ENCODE data around the gene RSPH10B.
"Not testable (repeated sequence)": the region's sequence is repeated elsewhere in the genome, so short reads cannot be mapped to it uniquely, and the experiment has no call there.

The RSPH10B gene

GRCh38 chr7:5930290-5930689 is 40.2 kb downstream of the RSPH10B start:
- not testable (repeated sequence) for DNase-seq (ENCODE audit: low read depth in 1 of 2, low spot score in 1 of 2)

- DNase-seq (ENCODE audit: low read depth in 1 of 2, low spot score in 1 of 2): not testable (repeated sequence)
Observed at GRCh38 chr7:5926263-5926870, 44.1 kb downstream of the RSPH10B start.

GRCh38 chr7:5924630-5925029 is 45.9 kb downstream of the RSPH10B start:
- not testable (repeated sequence) for DNase-seq (ENCODE audit: low read depth in 1 of 2, low spot score in 1 of 2)

- DNase-seq (ENCODE audit: low read depth in 1 of 2, low spot score in 1 of 2): not testable (repeated sequence)
Observed at GRCh38 chr7:5924180-5924579, 46.3 kb downstream of the RSPH10B start.

GRCh38 chr7:5916529-5916928 is 54.0 kb downstream of the RSPH10B start:
- not testable (repeated sequence) for DNase-seq (ENCODE audit: low read depth in 1 of 2, low spot score in 1 of 2)

- not testable (repeated sequence) for DNase-seq (ENCODE audit: low read depth in 1 of 2, low spot score in 1 of 2)
Observed at GRCh38 chr7:5908835-5909234, 61.7 kb downstream of the RSPH10B start.

GRCh38 chr7:5904726-5905125 is 65.8 kb downstream of the RSPH10B start:
- DNase-seq (ENCODE audit: low read depth in 1 of 2, low spot score in 1 of 2): not testable (repeated sequence)

- not testable (repeated sequence) for DNase-seq (ENCODE audit: low read depth in 1 of 2, low spot score in 1 of 2)
Observed at GRCh38 chr7:5903002-5903401, 67.5 kb downstream of the RSPH10B start.

GRCh38 chr7:5898480-5899224 is 71.8 kb downstream of the RSPH10B start, which contains the start of gene CCZ1:
TSS of gene CCZ1 (plus strand) at chr7:5898733. CDS start at chr7:5898800, 67 bp downstream.
- DNase-seq (ENCODE audit: low read depth in 1 of 2, low spot score in 1 of 2): peak; percentile 17 to 76

- not testable (repeated sequence) for DNase-seq (ENCODE audit: low read depth in 1 of 2, low spot score in 1 of 2)
Observed at GRCh38 chr7:5897369-5897919, 73.0 kb downstream of the RSPH10B start.

GRCh38 chr7:5892498-5892897 is 78.0 kb downstream of the RSPH10B start:
- no peak for DNase-seq (ENCODE audit: low read depth in 1 of 2, low spot score in 1 of 2)

- DNase-seq (ENCODE audit: low read depth in 1 of 2, low spot score in 1 of 2): not testable (repeated sequence)
Observed at GRCh38 chr7:5890244-5890643, 80.2 kb downstream of the RSPH10B start.

GRCh38 chr7:5888021-5888420 is 82.5 kb downstream of the RSPH10B start:
- not testable (repeated sequence) for DNase-seq (ENCODE audit: low read depth in 1 of 2, low spot score in 1 of 2)

- DNase-seq (ENCODE audit: low read depth in 1 of 2, low spot score in 1 of 2): not testable (repeated sequence)
Observed at GRCh38 chr7:5884431-5884830, 86.1 kb downstream of the RSPH10B start.

- not testable (repeated sequence) for DNase-seq (ENCODE audit: low read depth in 1 of 2, low spot score in 1 of 2)
Observed at GRCh38 chr7:5880106-5880505, 90.4 kb downstream of the RSPH10B start.

GRCh38 chr7:5879591-5879990 is 90.9 kb downstream of the RSPH10B start:
- DNase-seq (ENCODE audit: low read depth in 1 of 2, low spot score in 1 of 2): not testable (repeated sequence)

All from activated CD4-positive, alpha-beta T cell treated with anti-CD3 and anti-CD28 coated beads, Interleukin-2, amount 50 U/mL, for 24 hours (primary cell).